ENCODE measurements around the gene FRMD3.

DNA sequence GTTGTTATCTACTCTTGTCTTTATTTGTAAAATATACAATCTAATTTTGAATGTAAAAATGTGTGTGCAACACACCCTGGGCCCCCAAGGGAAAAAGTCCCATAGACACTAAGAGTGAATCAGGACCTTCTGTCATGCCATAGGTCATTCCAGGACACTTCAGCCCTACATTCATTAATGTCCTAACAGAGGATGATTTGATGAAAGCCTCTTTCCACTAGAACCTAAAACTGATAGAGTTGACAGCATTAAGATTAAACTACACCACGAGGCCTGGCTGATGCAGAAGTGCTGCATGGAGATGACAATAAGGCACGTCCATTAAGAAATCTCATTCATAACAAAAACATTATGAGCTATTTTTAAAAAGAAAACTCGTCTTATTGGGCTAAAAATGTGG, 46.2 kb downstream of the FRMD3 start:
- TF ChIP-seq, protein P1, sequence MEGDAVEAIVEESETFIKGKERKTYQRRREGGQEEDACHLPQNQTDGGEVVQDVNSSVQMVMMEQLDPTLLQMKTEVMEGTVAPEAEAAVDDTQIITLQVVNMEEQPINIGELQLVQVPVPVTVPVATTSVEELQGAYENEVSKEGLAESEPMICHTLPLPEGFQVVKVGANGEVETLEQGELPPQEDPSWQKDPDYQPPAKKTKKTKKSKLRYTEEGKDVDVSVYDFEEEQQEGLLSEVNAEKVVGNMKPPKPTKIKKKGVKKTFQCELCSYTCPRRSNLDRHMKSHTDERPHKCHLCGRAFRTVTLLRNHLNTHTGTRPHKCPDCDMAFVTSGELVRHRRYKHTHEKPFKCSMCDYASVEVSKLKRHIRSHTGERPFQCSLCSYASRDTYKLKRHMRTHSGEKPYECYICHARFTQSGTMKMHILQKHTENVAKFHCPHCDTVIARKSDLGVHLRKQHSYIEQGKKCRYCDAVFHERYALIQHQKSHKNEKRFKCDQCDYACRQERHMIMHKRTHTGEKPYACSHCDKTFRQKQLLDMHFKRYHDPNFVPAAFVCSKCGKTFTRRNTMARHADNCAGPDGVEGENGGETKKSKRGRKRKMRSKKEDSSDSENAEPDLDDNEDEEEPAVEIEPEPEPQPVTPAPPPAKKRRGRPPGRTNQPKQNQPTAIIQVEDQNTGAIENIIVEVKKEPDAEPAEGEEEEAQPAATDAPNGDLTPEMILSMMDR (conservative IDR thresholded peaks at IDR 0.05), result no peak
- TF ChIP-seq EZH2 (IDR thresholded peaks at IDR 0.05; ENCODE audit: low read depth), result no peak
